ENCODE results near the gene PCDHGC4.

The PCDHGC4 gene

GRCh38 chr5:141484641-141485311 lies at the start of gene PCDHGC4:
Gene PCDHGC4 (plus strand): TSS chr5:141485030. CDS start chr5:141485174, 144 bp downstream.
- no peak for TF ChIP-seq CTCF (IDR thresholded peaks at IDR 0.05)

GRCh38 chr5:141437221-141437620 lies 47.6 kb upstream of the PCDHGC4 start:
- TF ChIP-seq CTCF (IDR thresholded peaks at IDR 0.05) = no peak

DNA sequence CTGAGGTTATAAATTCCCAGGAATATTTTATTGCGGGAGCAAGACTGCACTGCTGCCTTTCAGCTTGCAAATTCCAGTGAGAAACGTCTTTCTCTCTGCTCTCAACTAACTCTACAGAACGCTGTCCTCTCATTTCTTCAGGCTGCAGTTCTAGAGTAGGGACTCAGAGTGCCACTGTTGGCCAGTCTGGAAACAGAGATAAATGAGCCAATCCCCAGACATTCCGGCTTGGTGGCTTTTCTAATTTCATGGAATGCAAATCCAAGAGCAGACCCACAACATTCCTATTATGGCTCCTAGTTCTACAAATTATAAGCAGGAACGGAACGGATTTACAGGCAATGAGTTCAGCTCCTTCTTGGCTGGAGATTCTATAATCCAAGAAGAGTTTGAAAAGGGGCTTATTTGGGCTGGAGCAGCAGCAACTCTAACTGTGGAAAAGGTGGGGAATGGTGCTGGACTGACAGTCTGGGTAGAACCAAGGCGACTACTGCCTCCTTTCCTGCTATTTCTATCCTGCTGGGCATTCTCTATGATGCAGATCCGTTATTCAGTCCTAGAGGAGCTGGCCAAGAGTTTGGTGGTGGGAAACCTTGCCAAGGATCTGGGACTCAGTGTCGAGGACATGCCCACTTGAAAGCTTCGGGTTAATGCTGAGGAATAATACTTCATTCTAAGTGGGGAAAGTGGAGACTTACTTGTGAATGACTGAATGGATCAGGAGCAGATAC lies 45.3 kb upstream of the PCDHGC4 start:
- no peak for TF ChIP-seq CTCF (IDR thresholded peaks at IDR 0.05)

- no peak for TF ChIP-seq CTCF (IDR thresholded peaks at IDR 0.05)
Measured at GRCh38 chr5:141440341-141440740, 44.5 kb upstream of the PCDHGC4 start.

- no peak for TF ChIP-seq CTCF (IDR thresholded peaks at IDR 0.05)
Measured at GRCh38 chr5:141441571-141442170, 43.2 kb upstream of the PCDHGC4 start.

- no peak for TF ChIP-seq CTCF (IDR thresholded peaks at IDR 0.05)
Measured at GRCh38 chr5:141465351-141465750, 19.5 kb upstream of the PCDHGC4 start.

GRCh38 chr5:141475625-141476131 lies 9.2 kb upstream of the PCDHGC4 start, which contains the start of gene PCDHGC3:
Gene PCDHGC3 (plus strand): TSS chr5:141475966. CDS start chr5:141476117, 151 bp downstream.
- TF ChIP-seq CTCF (IDR thresholded peaks at IDR 0.05) = no peak

Measured in LNCAP (cell line).